Ovary (tissue), 3 donors: Measurements from ENCODE around the gene TMBIM4.

Experiments used
- EP300 ChIP-seq: sonication (generic); formaldehyde crosslinking; IDR thresholded peaks from one replicate; pipeline ENCODE4 v1.6.1; 2017; ENCODE audit warnings: antibody characterized with exemption
- POLR2A ChIP-seq: fragments of 450-650 bp; IDR thresholded peaks from one replicate; pipeline ENCODE4 v1.6.1; 2017; ENCODE audit warnings: antibody characterized with exemption, mild to moderate bottlenecking, moderate library complexity
- TF ChIP-seq, protein P1 (sequence below), 3 donors: fragments of 450-650 bp in 2 of 3; fragments of 200-600 bp in 1 of 3; IDR thresholded peaks; one replicate each; pipeline versions ENCODE4 v1.5.1 to v1.8.0; 2016 to 2022; ENCODE audit warnings: antibody characterized with exemption in 3 of 3, mild to moderate bottlenecking in 1 of 3
- donor health status: DM: no; HTN: no; CAD: no.

DNA sequence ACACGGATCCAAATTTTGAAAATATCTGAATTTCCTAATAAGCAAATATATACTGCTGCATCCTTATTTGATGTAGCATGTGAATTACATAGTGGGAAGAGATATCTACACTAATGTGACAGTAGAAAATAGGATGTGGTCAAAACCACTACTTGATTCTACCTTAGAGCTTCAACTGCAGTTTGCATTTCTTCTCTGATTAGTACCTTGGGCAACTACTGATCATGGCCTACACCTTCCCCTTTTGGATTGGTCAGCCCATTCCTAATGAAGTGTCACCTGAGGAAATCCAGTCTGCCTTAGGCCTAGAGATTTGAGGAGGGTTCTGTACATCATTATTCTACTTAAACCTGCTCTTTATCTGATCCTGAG lies 49.9 kb downstream of the TMBIM4 start:
- TF ChIP-seq, protein P1, sequence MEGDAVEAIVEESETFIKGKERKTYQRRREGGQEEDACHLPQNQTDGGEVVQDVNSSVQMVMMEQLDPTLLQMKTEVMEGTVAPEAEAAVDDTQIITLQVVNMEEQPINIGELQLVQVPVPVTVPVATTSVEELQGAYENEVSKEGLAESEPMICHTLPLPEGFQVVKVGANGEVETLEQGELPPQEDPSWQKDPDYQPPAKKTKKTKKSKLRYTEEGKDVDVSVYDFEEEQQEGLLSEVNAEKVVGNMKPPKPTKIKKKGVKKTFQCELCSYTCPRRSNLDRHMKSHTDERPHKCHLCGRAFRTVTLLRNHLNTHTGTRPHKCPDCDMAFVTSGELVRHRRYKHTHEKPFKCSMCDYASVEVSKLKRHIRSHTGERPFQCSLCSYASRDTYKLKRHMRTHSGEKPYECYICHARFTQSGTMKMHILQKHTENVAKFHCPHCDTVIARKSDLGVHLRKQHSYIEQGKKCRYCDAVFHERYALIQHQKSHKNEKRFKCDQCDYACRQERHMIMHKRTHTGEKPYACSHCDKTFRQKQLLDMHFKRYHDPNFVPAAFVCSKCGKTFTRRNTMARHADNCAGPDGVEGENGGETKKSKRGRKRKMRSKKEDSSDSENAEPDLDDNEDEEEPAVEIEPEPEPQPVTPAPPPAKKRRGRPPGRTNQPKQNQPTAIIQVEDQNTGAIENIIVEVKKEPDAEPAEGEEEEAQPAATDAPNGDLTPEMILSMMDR (IDR thresholded peaks at IDR 0.05): no peak
- TF ChIP-seq POLR2A (no peak), EP300 (no peak)
